GM19397 (cell line): Measurements from ENCODE around the gene PACC1.

ENCODE experiments used
- ATAC-seq: cut with Tn5 transposase; IDR thresholded peaks from one replicate; pipeline ENCODE4 v1.9.1; 2021; ENCODE audit warnings: mild to moderate bottlenecking, moderate library complexity; ENCODE audit not compliant: unreplicated experiment

Gene PACC1

GRCh38 chr1:212438831-212439237 is 24.1 kb upstream of the PACC1 start:
- ATAC-seq: no peak

GRCh38 chr1:212437179-212437798 is 22.6 kb upstream of the PACC1 start:
- no peak for ATAC-seq

- ATAC-seq: no peak
Observed at GRCh38 chr1:212434992-212435391, 20.3 kb upstream of the PACC1 start.

GRCh38 chr1:212433577-212434462 is 19.1 kb upstream of the PACC1 start:
- ATAC-seq: no peak

GRCh38 chr1:212432661-212433576 is 18.2 kb upstream of the PACC1 start, which contains the start of gene NENF:
Gene NENF (plus strand): TSS chr1:212432920. CDS start chr1:212432944, 24 bp downstream.
- peak; percentile 99 for ATAC-seq

GRCh38 chr1:212432272-212432660 is 17.6 kb upstream of the PACC1 start:
- ATAC-seq: no peak

GRCh38 chr1:212431644-212432043 is 17.0 kb upstream of the PACC1 start:
- no peak for ATAC-seq

GRCh38 chr1:212430955-212431394 is 16.3 kb upstream of the PACC1 start:
- no peak for ATAC-seq

- ATAC-seq: no peak
Observed at GRCh38 chr1:212430416-212430815, 15.7 kb upstream of the PACC1 start.

- ATAC-seq: no peak
Observed at GRCh38 chr1:212428496-212428895, 13.8 kb upstream of the PACC1 start.

GRCh38 chr1:212423879-212424278 is 9.2 kb upstream of the PACC1 start:
- ATAC-seq: no peak

GRCh38 chr1:212421165-212421564 is 6.5 kb upstream of the PACC1 start:
- ATAC-seq: no peak

GRCh38 chr1:212415107-212415841 is 588 bp upstream of the PACC1 start:
- no peak for ATAC-seq

- no peak for ATAC-seq
Observed at GRCh38 chr1:212413902-212414327, 771 bp downstream of the PACC1 start.

- no peak for ATAC-seq
Observed at GRCh38 chr1:212412374-212412773, 2.3 kb downstream of the PACC1 start.

- no peak for ATAC-seq
Observed at GRCh38 chr1:212410231-212410820, 4.4 kb downstream of the PACC1 start.

GRCh38 chr1:212402666-212403321 is 11.9 kb downstream of the PACC1 start:
- ATAC-seq: no peak

- no peak for ATAC-seq
Observed at GRCh38 chr1:212401838-212402582, 12.7 kb downstream of the PACC1 start.

GRCh38 chr1:212401042-212401441 is 13.6 kb downstream of the PACC1 start:
- ATAC-seq: no peak
